NCI-H2196 treated with DMSO at 0.1 percent for 48 hours (cell line): ENCODE data around the gene ATP10A.

ENCODE experiments used
- DNase-seq: peaks from one replicate; lab custom pipeline; 2025; ENCODE audit not compliant: unreplicated experiment; lab: John Stamatoyannopoulos, UW

The ATP10A gene

GRCh38 chr15:25863111-25863967 lies at the start of gene ATP10A:
Gene ATP10A (minus strand): TSS chr15:25863327. CDS start chr15:25863096, 231 bp downstream.
- no peak for DNase-seq

GRCh38 chr15:25912035-25912434 lies 48.9 kb upstream of the ATP10A start:
- DNase-seq, result no peak

GRCh38 chr15:25910832-25911231 lies 47.7 kb upstream of the ATP10A start:
- DNase-seq, result no peak

- DNase-seq, result no peak
These were observed 46.7 kb upstream of the ATP10A start for GRCh38 chr15:25909806-25910205.

GRCh38 chr15:25909325-25909724 lies 46.2 kb upstream of the ATP10A start:
- DNase-seq, result no peak

- DNase-seq, result no peak
These were observed 42.0 kb upstream of the ATP10A start for GRCh38 chr15:25905140-25905539.

GRCh38 chr15:25903024-25903581 lies 40.0 kb upstream of the ATP10A start:
- DNase-seq, result no peak

- no peak for DNase-seq
These were observed 38.9 kb upstream of the ATP10A start for GRCh38 chr15:25901811-25902605.

- DNase-seq, result no peak
These were observed 37.8 kb upstream of the ATP10A start for GRCh38 chr15:25900901-25901300.

GRCh38 chr15:25900431-25900830 lies 37.3 kb upstream of the ATP10A start:
- no peak for DNase-seq

GRCh38 chr15:25899870-25900269 lies 36.7 kb upstream of the ATP10A start:
- no peak for DNase-seq

GRCh38 chr15:25897658-25898057 lies 34.5 kb upstream of the ATP10A start:
- no peak for DNase-seq

- DNase-seq, result no peak
These were observed 31.3 kb upstream of the ATP10A start for GRCh38 chr15:25894371-25894902.

GRCh38 chr15:25893596-25893995 lies 30.5 kb upstream of the ATP10A start:
- DNase-seq, result no peak

- no peak for DNase-seq
These were observed 29.0 kb upstream of the ATP10A start for GRCh38 chr15:25892126-25892525.

- no peak for DNase-seq
These were observed 28.0 kb upstream of the ATP10A start for GRCh38 chr15:25891081-25891480.

GRCh38 chr15:25890529-25890928 lies 27.4 kb upstream of the ATP10A start:
- DNase-seq, result no peak

- no peak for DNase-seq
These were observed 24.7 kb upstream of the ATP10A start for GRCh38 chr15:25887870-25888269.

GRCh38 chr15:25886498-25887140 lies 23.5 kb upstream of the ATP10A start:
- DNase-seq, result no peak

GRCh38 chr15:25884370-25884769 lies 21.2 kb upstream of the ATP10A start:
- DNase-seq, result no peak
